ENCODE measurements around the gene CORO1C. TPM values are rescaled to one million over a fixed set of nuclear protein-coding genes. Genes with fewer than 3 reads are reported as not detected.

CORO1C gene
- polyA plus RNA-seq, 1 of the 3 experiments (the other 2 are of a cell fraction), result 150 TPM

GRCh38 chr12:108681317-108681716, 50.0 kb downstream of the CORO1C start:
- Histone ChIP-seq H3K9ac (no peak overlapping the region), H3K27ac (ENCODE audit: low read depth in 2 of 2, low read length in 1 of 2) (peak overlapping the region in 1 of 2 experiments; percentile 4; a peak in 1 of 4 replicates), H2AFZ (ENCODE audit: low read depth) (no peak overlapping the region), H3K9me3 (no peaks in the 10 kb centered on the region), H4K20me1 (ENCODE audit: insufficient read depth) (peaks cover 77% of the 10 kb centered on the region), H3K27me3 (ENCODE audit: insufficient read depth) (no peaks in the 10 kb centered on the region), H3K36me3 (replicated peaks in 1 of 2; ENCODE audit: control insufficient read depth in 1 of 2, insufficient read depth in 2 of 2, low read length in 1 of 2) (peaks cover 7 to 54% of the 10 kb centered on the region in 2 experiments), H3K79me2 (ENCODE audit: insufficient read depth) (peaks cover 100% of the 10 kb centered on the region), H3F3A (replicated peaks; ENCODE audit: insufficient read depth) (peaks cover 53% of the 10 kb centered on the region), H3K4me2 (no peak overlapping the region), H3K9me2 (no peaks in the 10 kb centered on the region), H3K4me1 (ENCODE audit: control insufficient read depth in 1 of 2, insufficient read depth in 2 of 2, low read depth in 1 of 2, low read length in 1 of 2) (peaks cover 12 to 40% of the 10 kb centered on the region in 2 experiments; a peak in 2 of 4 replicates), H3K4me3 (ENCODE audit: low read depth in 2 of 2, low read length in 1 of 2) (no peak overlapping the region)
- ChIA-PET CTCF (interaction anchor here (0.7 to 2.7 kb wide), 3 partner anchors 9 to 17 kb away, joined by 3 to 10 read pairs (median 4); no protein-coding TSS in a partner anchor), POLR2A (no interaction called here)
- TF ChIP-seq RCOR1 (IDR thresholded peaks at IDR 0.05; ENCODE audit: low read length) (no peak), MAX (IDR thresholded peaks at IDR 0.05; ENCODE audit: low read depth) (no peak), RFX5 (IDR thresholded peaks at IDR 0.05; ENCODE audit: low read length) (no peak), EP300 (IDR thresholded peaks at IDR 0.05; ENCODE audit: borderline replicate concordance in 1 of 2, low read depth in 1 of 2, low read length in 1 of 2) (no peak), GATA2 (CRISPR knock-in tag; IDR thresholded peaks at IDR 0.05) (no peak), REST (IDR thresholded peaks at IDR 0.05; ENCODE audit: low read depth, low read length) (no peak)
- 96% methylated on average over 1 of the region's 1 CpG for WGBS (ENCODE audit: low lambda C conversion rate)
- no peak for DNase-seq

- Histone ChIP-seq H3K9me3 (no peaks in the 10 kb centered on the region), H3K27ac (ENCODE audit: low read depth in 2 of 2, low read length in 1 of 2) (0 out of 4 replicates have a peak overlapping the region, but pooled peaks of 1 of the 2 experiments have one; percentile 20), H3K4me2 (no peak overlapping the region), H3K4me1 (ENCODE audit: control insufficient read depth in 1 of 2, insufficient read depth in 2 of 2, low read depth in 1 of 2, low read length in 1 of 2) (peaks cover 1 to 24% of the 10 kb centered on the region in 2 experiments; a peak in 2 of 4 replicates), H3F3A (replicated peaks; ENCODE audit: insufficient read depth) (peaks cover 53% of the 10 kb centered on the region), H3K4me3 (ENCODE audit: low read depth in 2 of 2, low read length in 1 of 2) (no peak overlapping the region), H3K9ac (no peak overlapping the region), H2AFZ (ENCODE audit: low read depth) (no peak overlapping the region), H3K79me2 (ENCODE audit: insufficient read depth) (peaks cover 100% of the 10 kb centered on the region), H3K36me3 (replicated peaks in 1 of 2; ENCODE audit: control insufficient read depth in 1 of 2, insufficient read depth in 2 of 2, low read length in 1 of 2) (peaks cover 11 to 65% of the 10 kb centered on the region in 2 experiments), H3K27me3 (ENCODE audit: insufficient read depth) (no peaks in the 10 kb centered on the region), H4K20me1 (ENCODE audit: insufficient read depth) (peaks cover 64% of the 10 kb centered on the region), H3K9me2 (no peaks in the 10 kb centered on the region)
- DNase-seq, result no peak
- TF ChIP-seq RAD21 (IDR thresholded peaks at IDR 0.05; ENCODE audit: low read length) (no peak), CHD2 (IDR thresholded peaks at IDR 0.05; ENCODE audit: low read length, partially characterized antibody) (no peak), RFX5 (IDR thresholded peaks at IDR 0.05; ENCODE audit: low read length) (no peak), JUND (IDR thresholded peaks at IDR 0.05) (no peak), FOXJ3 (CRISPR knock-in tag; IDR thresholded peaks at IDR 0.05) (no peak), RCOR1 (IDR thresholded peaks at IDR 0.05; ENCODE audit: low read length) (no peak), TEAD4 (IDR thresholded peaks at IDR 0.05; ENCODE audit: borderline replicate concordance, insufficient read depth) (no peak), FOSL2 (IDR thresholded peaks at IDR 0.05; ENCODE audit: borderline replicate concordance, low read depth) (no peak), RXRA (IDR thresholded peaks at IDR 0.05; ENCODE audit: borderline replicate concordance, low read depth) (no peak), USF1 (IDR thresholded peaks at IDR 0.05; ENCODE audit: borderline replicate concordance, low read depth) (no peak), MXI1 (IDR thresholded peaks at IDR 0.05; ENCODE audit: low read depth, low read length) (no peak), USF2 (IDR thresholded peaks at IDR 0.05; ENCODE audit: borderline replicate concordance, low read depth, low read length) (no peak), POLR2AphosphoS5 (IDR thresholded peaks at IDR 0.05; ENCODE audit: low read depth, low read length) (no peak), TCF12 (IDR thresholded peaks at IDR 0.05) (no peak)
- 100% methylated on average over 1 of the region's 1 CpG for WGBS (ENCODE audit: low lambda C conversion rate)
- ChIA-PET POLR2A (interaction anchor here (0.7 kb wide), 1 partner anchor 171 kb away, joined by 3 read pairs; no protein-coding TSS in a partner anchor), CTCF (interaction anchor here (1.6 to 2.7 kb wide), 4 partner anchors 10 to 124 kb away, joined by 3 to 10 read pairs (median 6); no protein-coding TSS in a partner anchor)
Observed at GRCh38 chr12:108679106-108679681, 52.1 kb downstream of the CORO1C start.
